DMS114 treated with DMSO at 0.1 percent for 48 hours (cell line): ENCODE data around the gene RPS6KA2.
"Not testable (repeated sequence)": the region's sequence is repeated elsewhere in the genome, so short reads cannot be mapped to it uniquely, and the experiment has no call there.

Source experiments
- DNase-seq: peaks from one replicate; lab custom pipeline; 2025; ENCODE audit not compliant: unreplicated experiment; lab: John Stamatoyannopoulos, UW

RPS6KA2 gene

DNA sequence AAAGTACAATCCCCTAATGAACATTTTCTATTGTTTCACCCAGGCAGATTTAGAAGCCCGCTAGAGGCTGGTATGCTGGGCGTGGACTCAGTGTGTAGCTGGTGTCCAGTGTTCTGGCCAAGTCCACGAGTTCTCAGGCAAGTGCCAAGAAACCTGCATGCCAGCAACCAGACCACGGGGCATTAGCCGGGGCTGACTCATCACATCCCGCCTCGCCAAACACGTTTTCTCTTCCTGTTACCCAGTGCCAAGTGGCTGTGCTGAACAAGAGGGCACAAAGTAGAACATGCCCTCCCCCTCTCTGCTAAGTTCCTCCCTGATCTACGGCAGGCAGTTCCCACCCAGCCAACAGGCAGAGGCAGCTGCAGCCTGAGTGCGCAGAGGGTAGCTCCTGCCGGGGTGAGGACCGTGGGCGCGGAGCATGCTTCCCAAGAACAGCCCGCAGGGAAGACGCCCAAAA is 70.2 kb downstream of the RPS6KA2 start:
- DNase-seq, result no peak

DNA sequence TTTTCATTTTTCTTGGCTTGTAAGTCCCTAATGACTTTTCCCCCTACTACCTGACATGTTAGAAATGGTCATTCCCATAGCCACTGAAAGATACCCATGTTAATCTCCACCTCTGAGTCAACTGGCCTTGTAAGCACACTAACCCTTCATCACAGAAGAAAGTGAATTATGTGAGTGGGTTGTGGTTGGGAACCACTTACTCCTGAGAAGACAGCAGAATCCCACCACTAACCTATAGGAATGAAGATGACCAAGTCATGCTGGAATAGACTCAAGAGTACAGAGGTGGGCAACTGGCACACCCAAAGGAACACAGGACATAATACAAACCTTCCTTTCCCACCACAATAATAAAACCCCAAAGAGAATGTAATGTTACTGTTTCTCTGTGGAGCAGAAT is 70.7 kb downstream of the RPS6KA2 start:
- no peak for DNase-seq

DNA sequence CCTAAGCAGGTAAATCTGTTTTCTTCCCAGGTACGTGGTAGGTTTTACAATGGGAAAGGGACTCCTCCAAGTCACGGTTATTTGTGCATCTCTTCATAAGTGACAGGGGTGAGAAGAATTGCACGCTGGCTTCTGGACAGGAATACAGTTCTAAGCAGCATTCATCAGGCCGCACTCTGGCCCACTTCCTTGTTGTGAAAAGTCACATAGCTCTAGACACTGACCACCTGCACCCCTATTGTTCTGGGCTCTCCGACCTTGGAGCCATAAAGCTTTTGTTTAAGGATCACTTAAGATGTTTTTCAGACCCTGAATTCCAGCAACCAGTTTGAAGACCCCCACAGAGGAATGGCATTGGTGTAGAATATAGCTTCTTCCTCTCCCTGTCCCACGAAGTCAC is 72.0 kb downstream of the RPS6KA2 start:
- no peak for DNase-seq

DNA sequence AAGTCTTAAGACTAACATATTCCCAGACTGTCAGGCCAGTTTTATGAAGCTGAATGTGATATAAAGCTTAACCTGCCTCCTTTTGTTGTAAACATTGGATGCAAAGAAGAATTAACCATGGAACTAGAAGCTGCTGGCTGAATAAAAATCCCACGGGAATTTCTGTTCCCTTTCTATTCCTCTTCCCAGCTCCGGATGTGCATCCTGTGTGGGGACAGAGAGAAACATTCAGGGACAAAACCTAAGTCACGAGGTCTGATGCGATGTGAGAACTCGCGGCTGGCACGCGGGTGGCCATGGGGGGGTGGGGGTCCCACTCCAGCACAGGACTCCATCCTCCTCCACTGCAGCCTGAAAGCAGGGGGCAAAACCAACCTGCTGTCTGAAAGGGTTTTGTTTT is 72.7 kb downstream of the RPS6KA2 start:
- DNase-seq, result no peak

DNA sequence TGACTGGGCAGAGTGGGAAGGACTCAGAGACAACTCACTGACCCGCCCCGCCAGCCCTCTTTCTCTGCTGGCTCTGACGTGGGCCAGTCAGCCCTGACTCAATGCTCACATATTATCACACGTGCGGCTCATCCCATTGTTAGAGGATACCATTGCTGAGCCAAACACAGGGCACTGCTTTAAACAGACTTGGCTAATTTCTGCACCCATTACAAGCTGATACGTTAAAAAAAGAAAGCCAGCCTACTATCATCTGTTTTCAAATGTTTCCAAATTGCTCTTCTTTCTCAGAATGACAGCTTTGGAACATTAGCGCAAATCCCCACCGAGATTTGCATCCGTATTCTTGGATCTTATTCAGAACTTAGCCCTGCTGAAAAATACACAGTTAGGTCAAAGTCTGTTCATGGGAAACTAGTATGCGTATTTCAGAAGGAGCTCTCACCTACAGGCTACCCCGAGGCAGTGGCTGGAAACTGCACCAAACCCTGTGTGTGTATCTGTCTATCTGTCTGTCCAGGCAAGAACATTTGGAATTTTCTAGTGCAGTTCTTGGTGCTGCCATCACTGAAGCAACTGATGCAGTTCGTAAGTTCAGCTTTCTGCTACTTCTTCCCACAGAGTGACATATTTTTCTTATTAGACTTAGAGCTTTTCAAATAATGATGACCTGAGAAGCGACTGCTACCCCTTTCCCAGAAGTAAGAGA is 73.3 kb downstream of the RPS6KA2 start:
- no peak for DNase-seq

DNA sequence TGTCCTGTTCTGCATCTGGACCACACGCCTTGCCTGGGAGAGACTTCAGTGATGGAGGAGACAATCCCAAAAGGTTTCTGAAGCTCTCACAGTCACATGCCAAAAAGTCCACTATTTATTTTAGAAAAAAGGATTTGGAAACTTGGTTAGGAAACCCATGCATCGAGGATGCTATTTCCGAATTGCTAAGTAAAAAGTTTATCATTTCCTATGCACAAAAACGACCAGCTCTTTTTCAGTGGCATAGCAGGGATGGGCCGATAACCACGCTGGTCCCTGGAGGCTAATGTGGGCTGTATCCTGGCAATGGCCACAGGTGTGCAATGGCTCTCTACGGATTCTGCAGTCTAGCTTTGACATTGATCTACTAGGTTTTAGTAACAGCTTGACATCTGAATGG is 74.5 kb downstream of the RPS6KA2 start:
- no peak for DNase-seq

DNA sequence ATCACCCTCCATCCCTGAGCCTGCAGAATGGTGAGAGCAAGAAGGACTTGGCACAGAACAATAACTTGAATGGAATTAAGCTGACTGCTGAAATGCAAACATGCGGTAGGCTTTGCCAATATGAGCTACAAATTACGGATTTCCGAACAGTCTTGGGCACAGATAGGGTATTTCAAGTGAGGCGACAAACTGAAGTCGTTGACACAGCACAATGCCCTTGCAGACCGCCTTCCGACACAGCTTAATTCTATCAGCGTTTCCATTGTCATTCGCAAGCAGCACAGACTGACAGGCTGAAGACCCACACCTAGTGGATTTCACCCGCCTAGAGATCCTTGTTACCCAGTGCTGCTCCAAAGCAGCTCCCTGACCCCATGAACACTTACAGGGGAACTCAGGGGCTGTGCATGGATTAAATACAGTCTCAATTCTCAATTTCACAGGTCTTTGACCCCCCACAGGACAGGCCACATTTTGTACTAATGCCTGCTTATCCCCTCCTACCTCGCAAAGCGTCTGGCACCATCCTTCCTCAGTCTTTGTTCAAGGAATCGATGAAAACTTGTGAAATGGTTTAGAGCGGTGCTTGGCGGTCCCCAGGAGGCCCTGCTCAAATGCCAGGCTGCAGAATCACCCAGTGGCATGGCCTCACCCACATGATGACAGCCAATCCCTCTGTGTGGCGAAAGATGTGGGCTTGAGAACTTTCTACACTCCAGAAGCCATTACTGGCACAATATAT is 75.1 kb downstream of the RPS6KA2 start:
- DNase-seq, result no peak

DNA sequence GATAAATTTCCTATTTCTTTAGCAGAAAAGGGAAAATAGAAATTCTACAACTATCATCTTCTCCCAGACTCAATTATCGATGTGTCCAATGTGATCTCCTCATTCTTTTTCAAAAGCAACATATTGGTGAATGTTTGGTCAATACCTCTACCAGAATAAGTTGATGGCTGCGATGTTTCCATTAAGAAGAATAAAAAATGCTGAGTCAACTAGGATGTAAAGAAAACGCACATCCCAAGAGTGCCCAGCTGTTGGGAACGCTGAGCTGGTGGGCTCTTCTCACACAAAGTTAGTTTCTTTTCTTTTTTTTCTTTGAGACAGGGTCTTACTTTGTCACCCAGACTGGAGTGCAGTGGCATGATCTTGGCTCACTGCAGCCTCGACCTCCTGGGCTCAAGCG is 80.4 kb downstream of the RPS6KA2 start:
- no peak for DNase-seq

DNA sequence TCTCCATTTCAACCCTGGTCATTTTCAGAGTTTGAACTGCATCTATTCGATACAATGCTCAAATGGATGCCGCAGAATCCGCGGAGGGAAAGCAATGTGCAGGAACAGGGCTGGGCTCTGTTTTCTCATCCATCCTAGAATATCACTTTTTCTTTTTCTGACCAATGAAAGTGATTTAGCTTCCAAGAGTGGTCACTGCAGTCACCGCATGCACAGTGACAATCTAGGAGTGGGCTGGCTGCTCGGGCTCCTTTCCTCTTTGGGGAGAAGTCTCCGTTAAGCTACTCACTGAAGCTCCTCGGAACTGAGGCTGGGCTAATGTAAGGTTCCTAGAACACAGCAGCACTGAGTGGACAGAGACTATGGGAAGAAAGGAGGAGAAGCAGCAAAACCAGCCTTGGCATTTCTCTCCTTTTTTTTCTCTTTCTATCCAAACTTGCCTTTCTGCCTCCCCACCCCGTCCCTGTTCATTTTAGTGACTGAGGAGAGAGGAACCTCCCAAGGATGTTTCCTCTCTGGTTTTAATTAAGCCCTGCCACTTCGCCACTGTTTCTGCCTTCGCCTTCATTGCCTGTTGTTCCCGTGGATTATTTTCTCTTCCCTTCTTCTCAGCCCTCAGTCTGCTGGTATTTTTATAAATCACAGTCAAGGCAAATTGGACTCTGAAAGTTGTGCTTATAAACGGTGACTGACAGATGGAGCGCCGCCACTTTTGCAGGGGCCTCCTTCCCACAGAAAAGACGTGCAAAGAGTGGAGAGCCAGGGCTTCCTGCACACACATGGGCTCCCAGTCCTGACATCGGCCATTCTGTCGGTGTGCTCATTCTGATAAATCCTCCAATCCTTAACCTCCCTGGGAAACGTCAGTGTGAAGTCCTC is 81.7 kb downstream of the RPS6KA2 start:
- no peak for DNase-seq

DNA sequence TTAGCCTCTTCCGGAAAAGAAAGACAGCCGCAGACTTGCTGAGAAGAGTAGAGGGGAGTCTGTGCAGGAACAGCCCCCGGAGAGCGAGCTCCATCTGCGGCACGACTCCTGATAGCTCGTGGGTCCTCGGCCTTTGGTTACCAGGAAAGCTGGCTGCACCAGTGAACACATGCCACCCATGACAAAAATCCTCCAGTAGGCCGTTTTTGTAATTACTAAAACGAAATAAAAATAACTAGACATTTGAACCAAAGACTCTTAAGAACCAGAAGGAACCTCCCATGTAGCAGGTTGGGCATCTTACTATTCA is 82.8 kb downstream of the RPS6KA2 start:
- DNase-seq, result no peak

DNA sequence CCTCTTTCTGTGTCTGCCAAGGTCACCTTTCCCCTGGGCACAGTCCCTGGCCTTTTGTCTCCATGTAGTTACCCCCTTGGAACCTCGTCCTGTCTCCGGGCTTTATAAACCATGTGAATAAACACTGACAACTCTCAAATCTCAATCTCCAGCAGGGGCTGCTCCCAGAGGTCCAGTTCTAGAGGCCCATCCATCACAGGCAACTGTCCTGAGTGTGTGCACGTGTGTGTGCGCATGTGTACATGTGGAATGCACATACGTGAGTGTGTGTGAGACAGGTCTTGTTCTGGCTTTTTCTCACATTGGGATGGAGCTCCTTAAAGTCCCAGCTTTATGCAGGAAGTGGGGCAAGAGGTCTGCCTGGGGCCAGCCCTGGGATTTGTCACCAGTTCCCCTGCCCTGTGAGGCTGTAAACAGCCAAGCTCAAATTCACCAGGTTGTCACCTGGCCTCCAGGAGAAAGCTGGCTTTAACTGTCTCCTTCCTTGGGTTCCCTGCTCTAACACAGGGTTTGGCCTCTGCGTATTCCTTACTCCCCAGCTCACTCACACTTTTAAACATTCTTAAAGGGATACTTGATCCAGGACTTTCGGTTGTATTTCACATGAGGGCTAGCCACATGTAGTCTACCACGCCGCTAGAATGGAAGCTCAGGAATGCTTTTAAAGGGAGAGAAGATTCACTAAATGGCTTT is 83.3 kb downstream of the RPS6KA2 start:
- DNase-seq, result no peak

DNA sequence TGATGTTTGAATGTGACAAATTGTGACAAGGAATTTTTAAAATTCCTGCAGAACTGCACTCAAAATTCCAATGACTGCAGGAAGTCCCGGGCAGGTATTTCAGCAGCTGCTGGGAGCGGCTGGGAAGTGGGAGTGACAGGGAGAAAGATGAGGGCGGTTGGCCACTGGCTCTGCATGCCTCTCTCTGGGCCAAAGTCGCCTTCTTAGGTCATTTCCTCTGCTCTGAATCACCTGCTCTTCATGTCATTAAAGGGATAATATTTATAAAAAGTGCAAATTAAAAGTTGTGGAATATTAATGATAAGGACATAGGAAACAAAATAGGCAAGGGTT is 84.5 kb downstream of the RPS6KA2 start:
- DNase-seq, result no peak

DNA sequence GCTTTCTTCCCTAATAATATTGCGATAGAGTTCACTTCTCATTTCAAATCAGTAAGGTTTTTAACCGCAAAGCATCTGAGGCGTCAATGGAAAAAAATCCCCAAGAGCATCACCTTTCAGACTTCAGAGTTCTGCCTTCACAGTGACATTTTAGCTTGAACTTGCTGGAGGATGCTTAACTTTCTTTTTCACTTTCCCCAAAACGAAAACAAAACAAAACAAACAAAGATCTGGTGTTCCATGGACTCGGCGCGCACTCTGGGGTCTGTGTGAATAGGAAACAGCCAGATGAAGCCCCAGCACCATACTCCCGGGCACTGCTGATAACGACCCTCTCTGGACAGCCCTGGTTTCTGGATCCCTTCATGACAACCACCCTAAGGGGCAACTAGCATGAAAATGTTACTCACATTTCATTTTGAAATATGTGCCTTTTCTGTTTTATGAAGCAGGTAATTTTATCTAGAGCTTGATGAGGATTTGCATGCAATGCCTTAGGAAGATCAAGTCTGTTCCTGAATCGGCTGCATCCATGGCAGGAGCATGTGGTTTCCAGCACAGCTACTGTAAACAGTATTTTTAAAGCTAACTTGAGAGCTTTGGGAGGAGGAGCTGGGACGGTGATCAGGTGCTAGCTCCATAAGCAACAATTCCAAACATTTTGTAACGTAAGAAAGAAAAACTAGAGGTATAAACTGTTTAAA is 85.0 kb downstream of the RPS6KA2 start:
- DNase-seq, result no peak

DNA sequence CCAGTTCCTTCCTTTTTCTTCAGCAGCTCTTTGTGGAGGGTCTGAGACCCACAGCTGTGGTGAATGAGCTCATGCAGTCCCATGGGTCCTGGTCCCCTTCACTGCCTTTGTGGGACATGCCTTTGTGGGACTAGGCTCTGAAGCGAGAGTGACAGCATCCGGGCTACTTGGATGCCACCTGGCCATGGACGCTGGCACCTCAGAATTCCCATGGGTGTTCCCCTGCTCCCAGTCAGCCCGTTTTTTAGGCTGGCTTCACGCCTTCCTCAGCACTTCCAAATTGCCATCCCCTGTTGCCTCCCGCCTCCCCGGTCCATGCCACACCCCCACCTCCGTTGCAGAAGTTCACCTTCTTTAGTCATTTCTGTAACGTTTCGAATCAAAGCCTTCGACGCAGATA is 85.7 kb downstream of the RPS6KA2 start:
- DNase-seq, result no peak

DNA sequence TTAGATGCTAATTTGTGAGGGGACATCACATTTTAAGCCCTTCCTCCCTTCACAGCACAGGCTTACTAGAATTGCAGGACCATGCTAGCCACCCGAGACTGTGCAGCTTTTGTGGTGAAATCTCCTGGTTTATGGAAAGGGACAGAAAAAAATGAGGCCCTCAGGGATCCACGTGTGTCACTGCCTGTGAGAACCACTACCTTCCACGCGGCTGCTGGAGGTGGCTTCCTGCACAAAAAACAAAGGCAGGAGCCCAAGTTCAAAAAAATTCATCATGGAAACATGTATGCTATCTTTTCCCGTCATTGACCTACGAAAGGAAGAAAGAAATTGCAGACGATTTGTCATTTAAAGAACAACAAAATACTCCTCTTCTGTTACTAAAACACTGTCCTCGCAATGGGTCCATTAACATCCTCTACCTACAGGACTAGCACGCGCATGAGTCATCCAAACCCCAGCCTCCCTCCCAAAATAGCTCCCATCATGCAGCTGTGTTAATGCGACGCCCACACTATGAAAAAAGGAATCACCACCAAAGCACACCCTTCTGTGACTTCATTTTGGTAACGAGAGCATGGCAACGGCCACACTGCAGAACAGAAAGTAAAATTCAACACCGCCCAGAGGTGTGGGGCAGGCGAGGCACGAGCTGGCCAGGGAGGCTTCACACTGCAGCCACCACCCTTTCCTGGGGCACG is 86.3 kb downstream of the RPS6KA2 start:
- DNase-seq, result no peak

DNA sequence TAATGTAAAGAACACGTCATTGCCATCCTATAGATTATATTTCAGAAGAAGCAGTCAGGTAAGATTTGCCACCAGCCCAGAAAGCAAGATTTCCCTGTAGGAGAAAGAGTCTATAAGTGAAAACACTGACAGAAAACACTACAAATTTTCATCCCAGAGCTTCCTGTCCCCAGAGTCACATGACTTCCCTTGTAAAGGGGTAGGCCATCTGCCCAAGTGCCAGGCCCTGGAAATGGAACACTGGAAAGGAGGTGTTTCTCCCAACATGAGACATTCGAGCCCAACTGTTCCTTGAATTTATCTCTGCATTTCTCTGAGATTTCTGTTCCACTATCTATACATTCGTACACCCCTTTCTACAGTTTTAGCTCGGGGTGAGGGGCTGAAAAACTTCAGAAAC is 87.5 kb downstream of the RPS6KA2 start:
- no peak for DNase-seq

DNA sequence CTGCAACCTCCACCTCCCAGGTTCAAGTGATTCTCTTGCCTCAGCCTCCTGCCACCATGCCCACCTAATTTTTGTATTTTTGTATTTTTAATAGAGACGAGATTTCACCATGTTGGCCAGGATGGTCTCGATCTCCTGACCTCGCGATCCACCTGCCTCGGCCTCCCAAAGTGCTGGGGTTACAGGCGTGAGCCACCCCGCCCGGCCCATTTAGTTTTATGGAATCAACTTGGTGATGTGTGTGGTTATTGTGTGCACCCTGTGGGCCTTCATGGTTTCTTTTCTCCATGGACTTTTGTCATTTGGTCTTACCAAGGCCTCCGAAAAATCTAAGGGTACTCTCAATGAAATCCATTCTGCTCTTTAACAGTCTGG is 88.1 kb downstream of the RPS6KA2 start:
- not testable (repeated sequence) for DNase-seq

DNA sequence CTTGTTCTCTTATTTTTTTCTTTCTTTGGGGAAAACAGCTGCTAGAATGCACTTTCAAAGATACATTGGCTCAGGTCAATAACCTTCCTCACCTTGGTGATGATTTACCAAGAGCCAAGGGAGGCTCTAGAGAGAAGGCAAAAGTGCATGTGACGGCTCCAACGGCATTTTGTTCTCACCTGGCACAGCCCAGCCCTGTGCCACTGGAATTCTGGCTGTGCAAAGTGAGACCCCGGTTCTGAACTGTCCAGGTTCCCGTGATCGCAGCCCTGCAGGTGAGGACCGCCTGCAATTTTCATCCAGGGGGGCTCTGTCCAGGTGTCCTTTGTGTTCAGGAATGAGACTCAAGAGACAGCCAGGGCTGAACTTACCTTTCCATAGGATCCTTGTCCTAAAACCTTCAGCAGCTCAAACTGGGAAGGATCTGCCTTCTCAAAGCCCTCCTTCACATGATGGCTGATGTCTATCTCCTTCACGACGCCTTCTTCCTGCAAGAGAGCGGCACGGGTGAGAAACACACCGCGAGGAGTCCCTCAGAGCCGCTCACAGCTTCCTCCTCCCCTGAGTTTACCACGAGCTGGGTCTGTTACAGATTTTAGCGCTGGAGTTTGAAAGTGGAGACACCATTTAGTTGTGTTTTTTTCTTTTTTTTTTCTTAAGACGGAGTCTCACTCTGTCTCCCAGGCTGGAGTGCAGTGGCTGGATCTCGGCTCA is 88.6 kb downstream of the RPS6KA2 start:
- no peak for DNase-seq

DNA sequence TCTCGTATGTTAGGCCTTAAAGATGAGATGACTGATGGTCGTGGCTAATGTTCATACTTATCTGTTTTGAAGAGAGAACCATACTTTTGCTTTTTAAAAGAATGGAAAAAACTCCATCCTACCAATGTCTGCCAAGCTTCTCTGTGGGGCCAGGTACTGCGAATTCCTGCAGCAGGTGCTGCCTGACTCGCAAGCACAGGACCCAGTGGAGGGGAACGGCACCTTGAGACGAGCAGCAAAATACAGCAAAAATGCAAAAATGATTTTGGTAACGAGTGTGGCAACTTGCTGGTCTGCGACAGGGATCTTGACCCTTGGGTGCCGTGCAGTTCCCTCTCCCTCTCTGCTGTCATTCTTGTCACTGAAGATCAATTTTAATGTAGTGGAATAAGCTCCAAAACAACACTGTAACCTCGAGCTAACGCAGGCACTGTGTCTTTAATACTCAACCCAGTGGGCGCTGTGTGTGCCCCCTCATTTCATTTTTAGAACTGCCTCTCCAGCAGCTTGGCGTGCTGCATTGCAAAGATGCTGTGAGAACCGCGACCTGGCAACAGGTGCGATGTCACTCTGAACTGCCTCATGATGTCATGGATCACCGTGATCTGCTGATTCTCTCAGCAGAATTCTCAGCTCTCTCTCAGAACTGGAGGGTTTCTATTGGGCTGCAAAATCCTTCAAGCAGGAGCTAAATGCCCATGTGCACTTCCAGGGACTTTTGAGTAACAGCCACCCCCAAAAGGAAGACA is 92.2 kb downstream of the RPS6KA2 start:
- no peak for DNase-seq
